ENCODE measurements around the gene CMTM6.

- no peak for TF ChIP-seq CTCF (IDR thresholded peaks at IDR 0.05)
- TF ChIP-seq POLR2A (IDR thresholded peaks at IDR 0.05) = no peak
Observed at GRCh38 chr3:32447865-32448400, 54.7 kb downstream of the CMTM6 start.
